ENCODE data around the gene DGKH.

Gene DGKH

DNA sequence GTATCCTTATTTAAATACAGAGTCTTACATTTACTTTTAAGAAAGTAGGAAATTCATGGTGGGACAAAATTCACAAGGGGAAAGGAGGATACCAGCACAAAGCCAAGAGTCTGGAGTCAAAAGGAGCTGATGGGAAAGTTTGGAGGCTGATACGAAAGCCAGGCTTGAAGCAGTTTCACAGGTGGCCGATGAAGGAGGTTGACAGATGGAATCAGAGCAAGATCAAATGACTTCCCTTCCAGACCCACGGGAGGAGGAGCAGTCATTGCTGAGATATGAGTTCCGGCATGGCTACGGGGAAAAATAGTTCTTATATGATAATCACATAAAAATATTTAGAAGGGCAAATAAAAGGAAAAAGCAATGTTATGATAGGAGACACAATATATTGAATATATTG, 65.0 kb downstream of the DGKH start:
- Histone ChIP-seq H3K4me3 (ENCODE audit: low read depth, low read length) (no peak overlapping the region), H3K27ac (ENCODE audit: low read depth, low read length) (no peak overlapping the region), H3K79me2 (ENCODE audit: control insufficient read depth, insufficient read depth, low read length, unreplicated experiment) (no peaks in the 10 kb centered on the region)

DNA sequence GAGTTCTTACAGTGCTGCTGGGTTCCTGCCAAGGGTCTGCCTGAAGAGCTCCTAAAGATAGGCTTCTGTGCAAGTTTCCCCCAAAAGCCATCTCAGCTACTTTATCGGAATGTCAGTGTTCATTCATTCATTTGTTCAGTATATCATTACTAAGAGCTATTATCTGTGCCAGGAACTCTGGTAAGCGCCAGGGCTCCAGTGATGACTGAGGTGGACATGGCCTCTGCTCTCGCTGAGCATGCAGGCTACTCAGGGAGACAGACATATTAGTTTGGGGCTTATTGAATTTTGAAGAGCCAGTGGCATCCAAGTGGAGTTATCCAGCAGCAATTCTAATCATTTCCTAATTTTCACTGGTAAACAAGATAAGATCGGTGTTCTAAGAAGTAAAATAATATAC, 65.8 kb downstream of the DGKH start:
- peaks cover 2% of the 10 kb centered on the region for H3K79me2 ChIP-seq (ENCODE audit: control insufficient read depth, insufficient read depth, low read length, unreplicated experiment)
- H2AFZ ChIP-seq (ENCODE audit: low read length, unreplicated experiment): no peak overlapping the region
- H3K27ac ChIP-seq (ENCODE audit: low read depth, low read length): no peak overlapping the region
- H3K36me3 ChIP-seq (ENCODE audit: insufficient read depth, low read length): no peaks in the 10 kb centered on the region
- H3K4me1 ChIP-seq (ENCODE audit: control insufficient read depth, insufficient read depth, low read length, unreplicated experiment): peaks cover 3% of the 10 kb centered on the region
- no peak overlapping the region for H3K4me3 ChIP-seq (ENCODE audit: low read depth, low read length)
- H3K27me3 ChIP-seq (ENCODE audit: insufficient read depth, low read length): no peaks in the 10 kb centered on the region

More for the DNA sequence above, 65.0 kb downstream of the DGKH start:
- no peak overlapping the region for H2AFZ ChIP-seq (ENCODE audit: low read length, unreplicated experiment)
- peaks cover 3% of the 10 kb centered on the region for H3K4me1 ChIP-seq (ENCODE audit: control insufficient read depth, insufficient read depth, low read length, unreplicated experiment)
- no peaks in the 10 kb centered on the region for H3K27me3 ChIP-seq (ENCODE audit: insufficient read depth, low read length)
- H3K36me3 ChIP-seq (ENCODE audit: insufficient read depth, low read length): no peaks in the 10 kb centered on the region

DNA sequence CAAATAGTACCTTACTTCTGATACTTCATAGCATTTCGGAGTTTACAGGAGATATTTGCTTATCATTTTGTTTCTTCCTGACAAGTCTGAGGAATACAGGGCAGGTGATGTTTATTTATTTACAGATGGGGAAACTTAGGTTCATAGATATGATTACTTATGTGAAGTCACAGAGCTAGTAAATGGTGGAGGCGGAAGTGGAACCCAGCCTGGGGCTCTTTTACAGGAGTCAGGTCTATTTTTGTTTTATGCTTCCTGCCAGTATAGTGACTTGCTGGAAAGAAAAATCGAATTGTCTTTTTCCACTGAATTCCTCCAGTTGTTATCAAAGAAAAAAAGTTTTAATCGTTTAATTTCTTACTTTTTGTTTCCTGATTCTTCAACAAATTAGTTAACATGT, 66.5 kb downstream of the DGKH start:
- Histone ChIP-seq H3K36me3 (ENCODE audit: insufficient read depth, low read length) (no peaks in the 10 kb centered on the region), H3K27me3 (ENCODE audit: insufficient read depth, low read length) (no peaks in the 10 kb centered on the region), H3K79me2 (ENCODE audit: control insufficient read depth, insufficient read depth, low read length, unreplicated experiment) (peaks cover 2% of the 10 kb centered on the region), H2AFZ (ENCODE audit: low read length, unreplicated experiment) (no peak overlapping the region), H3K4me1 (ENCODE audit: control insufficient read depth, insufficient read depth, low read length, unreplicated experiment) (peaks cover 6% of the 10 kb centered on the region), H3K27ac (ENCODE audit: low read depth, low read length) (no peak overlapping the region), H3K4me3 (ENCODE audit: low read depth, low read length) (no peak overlapping the region)

DNA sequence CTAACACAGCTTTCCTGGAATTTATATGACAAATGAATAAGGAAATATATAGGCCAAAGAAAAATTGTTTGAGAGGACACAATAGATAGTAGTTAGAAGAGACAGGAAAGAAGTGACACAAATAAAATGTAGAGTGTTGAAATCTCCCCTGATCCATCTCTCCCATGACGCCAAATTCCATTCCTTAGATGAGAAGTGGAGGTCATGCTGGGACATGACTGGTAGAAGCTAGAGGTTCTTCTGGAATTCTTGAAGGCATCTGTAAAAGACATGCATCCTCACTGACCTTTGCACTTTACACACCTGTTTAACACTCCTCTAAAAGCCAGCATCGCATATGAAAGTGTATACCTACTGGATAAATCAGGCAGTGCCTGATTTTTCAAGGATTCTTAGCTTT, 67.8 kb downstream of the DGKH start:
- H3K27ac ChIP-seq (ENCODE audit: low read depth, low read length): no peak overlapping the region
- H3K4me1 ChIP-seq (ENCODE audit: control insufficient read depth, insufficient read depth, low read length, unreplicated experiment): peaks cover 4% of the 10 kb centered on the region
- H2AFZ ChIP-seq (ENCODE audit: low read length, unreplicated experiment): no peak overlapping the region
- H3K27me3 ChIP-seq (ENCODE audit: insufficient read depth, low read length): no peaks in the 10 kb centered on the region
- H3K36me3 ChIP-seq (ENCODE audit: insufficient read depth, low read length): no peaks in the 10 kb centered on the region
- H3K79me2 ChIP-seq (ENCODE audit: control insufficient read depth, insufficient read depth, low read length, unreplicated experiment): peaks cover 2% of the 10 kb centered on the region
- no peak overlapping the region for H3K4me3 ChIP-seq (ENCODE audit: low read depth, low read length)

DNA sequence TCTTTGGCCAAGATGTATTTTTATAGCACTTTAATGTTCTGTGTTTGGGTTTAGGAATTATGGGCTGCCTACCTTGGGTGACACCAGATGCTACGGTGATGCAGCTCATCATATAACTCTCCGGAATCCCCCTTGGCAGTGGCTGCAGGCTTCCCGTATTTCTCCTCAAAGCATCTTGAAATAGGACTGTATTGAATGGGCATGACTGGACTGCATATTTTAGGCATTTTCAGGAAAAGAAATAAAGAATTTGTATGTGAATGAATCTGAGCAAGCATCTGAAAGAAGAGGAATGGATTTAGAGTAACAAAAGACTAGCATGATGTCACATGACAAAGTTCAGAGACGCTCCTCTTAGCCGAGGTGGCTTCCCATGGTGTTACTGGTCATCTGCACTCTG, 70.6 kb downstream of the DGKH start:
- peaks cover 2% of the 10 kb centered on the region for H3K79me2 ChIP-seq (ENCODE audit: control insufficient read depth, insufficient read depth, low read length, unreplicated experiment)
- H3K27me3 ChIP-seq (ENCODE audit: insufficient read depth, low read length): no peaks in the 10 kb centered on the region
- no peak overlapping the region for H2AFZ ChIP-seq (ENCODE audit: low read length, unreplicated experiment)
- no peaks in the 10 kb centered on the region for H3K36me3 ChIP-seq (ENCODE audit: insufficient read depth, low read length)
- H3K4me1 ChIP-seq (ENCODE audit: control insufficient read depth, insufficient read depth, low read length, unreplicated experiment): peaks cover 4% of the 10 kb centered on the region
- H3K4me3 ChIP-seq (ENCODE audit: low read depth, low read length): no peak overlapping the region
- no peak overlapping the region for H3K27ac ChIP-seq (ENCODE audit: low read depth, low read length)

DNA sequence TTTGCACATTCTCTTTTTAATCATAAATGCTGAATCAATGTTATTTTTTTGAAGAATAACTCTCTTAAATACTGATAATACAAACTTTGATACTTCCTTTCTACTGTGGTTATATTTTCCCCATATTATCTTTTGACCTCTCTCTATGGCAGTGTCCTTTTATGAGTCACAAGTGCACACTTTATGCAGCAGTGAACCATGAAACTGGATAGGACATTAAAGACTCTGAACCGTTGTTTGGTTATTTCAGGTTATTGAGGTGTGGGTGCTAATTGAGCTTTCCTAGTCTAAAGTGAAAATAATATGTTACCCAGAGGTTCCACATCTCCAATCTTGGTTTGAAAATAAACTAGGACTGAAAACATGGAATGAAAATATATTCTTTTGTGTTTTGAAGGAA, 71.4 kb downstream of the DGKH start:
- peaks cover 2% of the 10 kb centered on the region for H3K79me2 ChIP-seq (ENCODE audit: control insufficient read depth, insufficient read depth, low read length, unreplicated experiment)
- H3K4me3 ChIP-seq (ENCODE audit: low read depth, low read length): no peak overlapping the region
- no peaks in the 10 kb centered on the region for H3K27me3 ChIP-seq (ENCODE audit: insufficient read depth, low read length)
- no peak overlapping the region for H3K27ac ChIP-seq (ENCODE audit: low read depth, low read length)
- peaks cover 4% of the 10 kb centered on the region for H3K4me1 ChIP-seq (ENCODE audit: control insufficient read depth, insufficient read depth, low read length, unreplicated experiment)
- no peaks in the 10 kb centered on the region for H3K36me3 ChIP-seq (ENCODE audit: insufficient read depth, low read length)
- no peak overlapping the region for H2AFZ ChIP-seq (ENCODE audit: low read length, unreplicated experiment)

DNA sequence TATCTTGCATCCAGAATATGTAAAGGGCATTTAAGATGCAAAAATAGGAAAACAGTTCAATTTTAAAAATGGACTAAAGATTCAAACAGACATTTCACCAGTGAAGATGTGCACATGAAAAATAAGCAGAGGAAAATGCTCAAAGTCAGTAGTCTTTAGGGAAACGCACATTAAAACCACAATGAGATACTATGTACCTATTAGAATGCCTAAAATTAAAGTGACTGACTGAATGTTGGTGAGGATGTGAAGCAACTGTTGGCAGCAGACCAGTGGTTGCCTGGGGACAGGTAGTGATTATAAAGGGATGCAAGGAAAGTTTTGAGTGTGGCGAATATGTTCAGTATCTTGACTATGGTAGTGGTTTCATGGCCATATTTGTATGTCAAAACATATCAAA, 75.2 kb downstream of the DGKH start:
- no peaks in the 10 kb centered on the region for H3K36me3 ChIP-seq (ENCODE audit: insufficient read depth, low read length)
- peaks cover 2% of the 10 kb centered on the region for H3K79me2 ChIP-seq (ENCODE audit: control insufficient read depth, insufficient read depth, low read length, unreplicated experiment)
- no peak overlapping the region for H3K27ac ChIP-seq (ENCODE audit: low read depth, low read length)
- H3K27me3 ChIP-seq (ENCODE audit: insufficient read depth, low read length): no peaks in the 10 kb centered on the region
- H3K4me3 ChIP-seq (ENCODE audit: low read depth, low read length): no peak overlapping the region
- no peak overlapping the region for H2AFZ ChIP-seq (ENCODE audit: low read length, unreplicated experiment)
- peaks cover 4% of the 10 kb centered on the region for H3K4me1 ChIP-seq (ENCODE audit: control insufficient read depth, insufficient read depth, low read length, unreplicated experiment)

DNA sequence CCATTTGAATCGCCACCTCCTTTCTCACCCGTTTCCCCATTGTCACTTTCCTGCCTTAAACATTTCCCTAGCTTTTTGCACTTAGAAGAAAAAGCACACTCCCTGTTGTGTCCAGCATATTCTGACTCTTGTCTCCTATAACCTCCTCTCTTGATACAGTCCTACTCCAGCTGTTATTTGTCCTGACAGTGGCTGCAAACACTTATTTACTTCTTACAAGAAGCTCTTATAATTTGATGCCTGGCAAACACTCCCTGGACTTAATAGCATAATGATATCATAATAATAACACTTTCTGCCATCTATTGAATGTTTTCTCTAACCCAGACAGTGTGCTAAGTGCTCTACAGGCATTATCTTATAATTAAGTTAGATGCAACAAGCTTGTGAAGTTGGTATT, 76.6 kb downstream of the DGKH start:
- H3K4me3 ChIP-seq (ENCODE audit: low read depth, low read length): no peak overlapping the region
- H3K27me3 ChIP-seq (ENCODE audit: insufficient read depth, low read length): no peaks in the 10 kb centered on the region
- H3K27ac ChIP-seq (ENCODE audit: low read depth, low read length): no peak overlapping the region
- H2AFZ ChIP-seq (ENCODE audit: low read length, unreplicated experiment): no peak overlapping the region
- no peaks in the 10 kb centered on the region for H3K79me2 ChIP-seq (ENCODE audit: control insufficient read depth, insufficient read depth, low read length, unreplicated experiment)
- no peaks in the 10 kb centered on the region for H3K36me3 ChIP-seq (ENCODE audit: insufficient read depth, low read length)
- H3K4me1 ChIP-seq (ENCODE audit: control insufficient read depth, insufficient read depth, low read length, unreplicated experiment): no peaks in the 10 kb centered on the region

DNA sequence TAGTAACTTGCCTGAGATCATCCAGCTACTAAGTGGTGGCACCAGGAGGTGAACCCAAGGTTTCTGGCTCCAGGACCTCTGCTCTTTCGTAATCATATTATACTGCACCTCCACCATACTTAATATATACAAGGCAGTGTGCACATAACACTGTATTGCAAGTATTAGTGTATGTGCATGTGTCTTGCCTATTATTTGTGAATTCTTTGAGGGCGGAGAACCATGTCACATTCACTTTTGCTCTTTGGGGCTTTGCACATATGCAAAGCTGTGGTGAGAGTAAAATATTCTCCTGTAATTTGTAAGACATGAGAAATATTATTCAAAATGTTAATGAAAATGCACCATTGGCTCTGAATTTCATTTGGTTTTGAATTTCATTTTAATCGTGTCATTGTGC, 78.6 kb downstream of the DGKH start:
- Histone ChIP-seq H3K4me3 (ENCODE audit: low read depth, low read length) (no peak overlapping the region), H3K4me1 (ENCODE audit: control insufficient read depth, insufficient read depth, low read length, unreplicated experiment) (no peaks in the 10 kb centered on the region), H3K36me3 (ENCODE audit: insufficient read depth, low read length) (no peaks in the 10 kb centered on the region; the same call in 1 of the 2 replicates), H3K79me2 (ENCODE audit: control insufficient read depth, insufficient read depth, low read length, unreplicated experiment) (no peaks in the 10 kb centered on the region), H2AFZ (ENCODE audit: low read length, unreplicated experiment) (no peak overlapping the region), H3K27me3 (ENCODE audit: insufficient read depth, low read length) (no peaks in the 10 kb centered on the region), H3K27ac (ENCODE audit: low read depth, low read length) (no peak overlapping the region)

DNA sequence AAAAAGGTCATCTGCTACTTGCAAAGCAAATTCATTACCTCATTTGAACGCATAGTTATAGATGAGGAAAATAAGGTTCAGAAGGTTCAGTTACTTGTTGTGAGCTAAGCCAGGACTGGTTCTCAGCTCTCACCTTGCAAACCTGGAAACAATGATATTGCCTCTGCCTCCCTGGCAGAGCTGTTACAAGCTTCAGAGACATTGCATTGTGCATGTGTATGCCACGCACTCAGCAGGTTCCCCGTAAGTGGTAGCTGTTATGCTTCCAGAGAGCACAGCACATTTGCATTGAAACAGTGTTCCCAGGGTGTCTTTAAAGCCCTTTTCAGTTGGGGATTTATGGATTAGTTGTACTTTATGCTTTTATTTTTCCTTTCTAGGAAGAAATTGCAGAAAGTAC, 80.6 kb downstream of the DGKH start:
- no peak overlapping the region for H3K27ac ChIP-seq (ENCODE audit: low read depth, low read length)
- H3K36me3 ChIP-seq (ENCODE audit: insufficient read depth, low read length): no peaks in the 10 kb centered on the region; the same call in 1 of the 2 replicates
- no peak overlapping the region for H2AFZ ChIP-seq (ENCODE audit: low read length, unreplicated experiment)
- H3K27me3 ChIP-seq (ENCODE audit: insufficient read depth, low read length): no peaks in the 10 kb centered on the region
- H3K79me2 ChIP-seq (ENCODE audit: control insufficient read depth, insufficient read depth, low read length, unreplicated experiment): no peaks in the 10 kb centered on the region
- no peak overlapping the region for H3K4me3 ChIP-seq (ENCODE audit: low read depth, low read length)
- H3K4me1 ChIP-seq (ENCODE audit: control insufficient read depth, insufficient read depth, low read length, unreplicated experiment): peaks cover 9% of the 10 kb centered on the region

DNA sequence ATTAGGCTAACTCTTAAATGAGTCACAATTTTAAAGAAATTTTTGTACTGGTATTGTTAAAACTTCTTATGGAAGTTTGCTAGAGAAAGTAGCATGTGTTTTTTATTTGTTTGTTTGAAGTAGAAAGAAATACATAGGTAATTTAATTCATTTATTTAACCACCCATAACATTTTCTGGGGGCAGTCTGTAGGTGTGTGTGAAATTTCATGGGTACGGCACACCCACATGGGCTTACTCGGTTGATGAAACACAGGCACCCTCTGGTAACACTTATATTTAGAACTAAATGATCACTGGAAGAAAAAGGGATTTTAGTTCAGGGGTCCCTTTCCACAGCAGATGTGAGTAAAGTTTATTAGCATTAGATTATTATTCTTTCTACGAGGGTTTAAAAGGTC, 88.1 kb downstream of the DGKH start:
- no peak overlapping the region for H2AFZ ChIP-seq (ENCODE audit: low read length, unreplicated experiment)
- no peaks in the 10 kb centered on the region for H3K79me2 ChIP-seq (ENCODE audit: control insufficient read depth, insufficient read depth, low read length, unreplicated experiment)
- no peak overlapping the region for H3K27ac ChIP-seq (ENCODE audit: low read depth, low read length)
- H3K4me3 ChIP-seq (ENCODE audit: low read depth, low read length): no peak overlapping the region
- H3K27me3 ChIP-seq (ENCODE audit: insufficient read depth, low read length): no peaks in the 10 kb centered on the region
- peaks cover 7% of the 10 kb centered on the region; the same call in 1 of the 2 replicates for H3K36me3 ChIP-seq (ENCODE audit: insufficient read depth, low read length)
- peaks cover 35% of the 10 kb centered on the region for H3K4me1 ChIP-seq (ENCODE audit: control insufficient read depth, insufficient read depth, low read length, unreplicated experiment)
